Activated CD4-positive, alpha-beta memory T cell treated with anti-CD3 and anti-CD28 coated beads, Interleukin-2, amount 10 ng/mL, durations not matched to agents 7 days and 5 days (primary cell): ENCODE measurements around the gene MEA1. TPM values are rescaled to one million over a fixed set of nuclear protein-coding genes. Genes with fewer than 3 reads are reported as not detected.

ENCODE experiments used
- CTCF ChIA-PET: fragments of 350-600 bp; sonication (Branson Sonifier 250); formaldehyde crosslinking; loops from one replicate; lab custom pipeline; 2021; ENCODE audit warnings: antibody characterized with exemption, inconsistent platforms; lab: Charles Lee
- POLR2A ChIA-PET: fragments of 350-600 bp; sonication (Branson Sonifier 250); formaldehyde crosslinking; loops from one replicate; lab custom pipeline; 2021; ENCODE audit warnings: antibody characterized with exemption; lab: Charles Lee
- DNase-seq: peaks from one replicate; pipeline ENCODE4 v3.0.0-alpha.2; 2020
- H3K27ac Mint-ChIP-seq: one replicate; pipeline ENCODE4 v1.8.0; 2021; ENCODE audit warnings: mild to moderate bottlenecking, mixed read lengths
- H3K27me3 Mint-ChIP-seq: one replicate; pipeline ENCODE4 v1.8.0; 2021; ENCODE audit warnings: mixed read lengths
- H3K36me3 Mint-ChIP-seq: one replicate; pipeline ENCODE4 v1.8.0; 2021; ENCODE audit warnings: low read depth, mixed read lengths
- H3K4me1 Mint-ChIP-seq: one replicate; pipeline ENCODE4 v1.8.0; 2021; ENCODE audit warnings: mixed read lengths
- H3K4me3 Mint-ChIP-seq: one replicate; pipeline ENCODE4 v1.8.0; 2021; ENCODE audit warnings: mild to moderate bottlenecking, mixed read lengths
- H3K9me3 Mint-ChIP-seq: one replicate; pipeline ENCODE4 v1.8.0; 2021; ENCODE audit warnings: mixed read lengths
- total RNA-seq, 2 experiments: library from RNA; stranded (reverse); gene quantifications; one replicate each; pipeline ENCODE4 v1.2.3, GENCODE V29; 2021

The MEA1 gene
- 10 to 100 TPM; 56.6 to 60.6 TPM for total RNA-seq

- no peaks in the 10 kb centered on the region for H3K9me3 Mint-ChIP-seq
- peaks cover 65% of the 10 kb centered on the region for H3K36me3 Mint-ChIP-seq
- peak within 1 kb of the TSS; percentile 93 for H3K4me3 Mint-ChIP-seq
- H3K27me3 Mint-ChIP-seq: no peaks in the 10 kb centered on the region
- CTCF ChIA-PET: interaction anchor here (0.7 to 2.0 kb wide), 12 partner anchors 9 to 160 kb away, joined by 3 to 9 read pairs (median 4); partner anchors contain the start of genes CNPY3, CUL7, PEX6 and PPP2R5D
- peaks cover 62% of the 10 kb centered on the region for H3K4me1 Mint-ChIP-seq
- POLR2A ChIA-PET: interaction anchor here (0.6 to 4.2 kb wide), 17 partner anchors 8 to 243 kb away, joined by 3 to 40 read pairs (median 4); partner anchors contain the start of genes CNPY3, CUL7, KLC4 and MRPL2
- DNase-seq: peak; percentile 100
- peak within 1 kb of the TSS; percentile 82 for H3K27ac Mint-ChIP-seq
Observed at GRCh38 chr6:43013843-43014433, at the start of gene MEA1, which contains the start of gene KLHDC3. TSS of gene MEA1 (minus strand) at chr6:43013946. CDS start at chr6:43013813, 133 bp downstream. TSS of gene KLHDC3 (plus strand) at chr6:43014249. CDS start at chr6:43017193, 2,944 bp downstream.

DNA sequence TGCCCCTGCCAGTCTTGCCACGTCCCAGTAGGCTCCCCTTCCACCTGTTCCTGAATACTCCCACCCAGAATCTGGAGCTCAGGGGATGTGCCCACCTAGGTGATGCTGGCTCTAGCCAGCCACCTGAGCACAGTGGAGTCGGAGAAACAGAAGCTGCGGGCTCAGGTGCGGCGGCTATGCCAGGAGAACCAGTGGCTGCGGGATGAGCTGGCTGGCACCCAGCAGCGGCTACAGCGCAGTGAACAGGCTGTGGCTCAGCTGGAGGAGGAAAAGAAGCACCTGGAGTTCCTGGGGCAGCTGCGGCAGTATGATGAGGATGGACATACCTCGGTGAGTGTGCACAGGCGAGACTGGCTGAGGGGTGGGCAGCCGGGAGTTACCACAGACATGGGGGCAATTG lies 49.1 kb upstream of the MEA1 start:
- no peak overlapping the region for H3K4me3 Mint-ChIP-seq
- no peaks in the 10 kb centered on the region for H3K27me3 Mint-ChIP-seq
- no peak for DNase-seq
- peaks cover 2% of the 10 kb centered on the region for H3K36me3 Mint-ChIP-seq
- peaks cover 30% of the 10 kb centered on the region for H3K4me1 Mint-ChIP-seq
- no peak overlapping the region for H3K27ac Mint-ChIP-seq
- ChIA-PET CTCF (no interaction called here), POLR2A (interaction anchor here (1.1 to 2.6 kb wide), 2 partner anchors 9 to 11 kb away, joined by 4 to 11 read pairs; partner anchors contain the start of gene CUL7)
- no peaks in the 10 kb centered on the region for H3K9me3 Mint-ChIP-seq

DNA sequence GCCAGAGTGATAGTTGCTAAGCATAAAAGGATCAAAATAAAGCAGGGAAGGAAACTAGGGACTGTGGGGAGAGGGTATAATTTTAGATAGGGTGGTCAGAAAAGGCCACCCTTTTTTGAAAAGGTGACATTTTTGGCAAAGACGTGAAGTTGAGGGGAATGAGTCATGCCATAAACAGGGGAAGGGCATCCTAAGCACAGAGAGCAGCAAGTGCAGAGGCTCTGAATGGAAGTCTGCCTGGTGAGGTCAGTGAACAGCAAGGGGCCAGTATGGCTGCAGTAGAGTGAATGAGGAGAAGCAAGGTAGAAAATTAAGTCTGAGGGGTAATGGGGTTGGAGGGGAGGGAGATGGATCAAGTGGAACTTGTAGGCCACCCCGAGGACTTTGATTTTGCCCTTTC lies 48.1 kb upstream of the MEA1 start:
- no peak overlapping the region for H3K27ac Mint-ChIP-seq
- H3K4me1 Mint-ChIP-seq: peaks cover 34% of the 10 kb centered on the region
- CTCF ChIA-PET: interaction anchor here (1.8 kb wide), 1 partner anchor 82 kb away, joined by 4 read pairs; no protein-coding TSS in a partner anchor
- H3K9me3 Mint-ChIP-seq: no peaks in the 10 kb centered on the region
- no peak overlapping the region for H3K4me3 Mint-ChIP-seq
- no peak for DNase-seq
- H3K27me3 Mint-ChIP-seq: no peaks in the 10 kb centered on the region
- POLR2A ChIA-PET: no interaction called here
- peaks cover 6% of the 10 kb centered on the region for H3K36me3 Mint-ChIP-seq

GRCh38 chr6:43060755-43061633 lies 47.2 kb upstream of the MEA1 start:
- Mint-ChIP-seq H3K27me3 (no peaks in the 10 kb centered on the region), H3K4me1 (peaks cover 38% of the 10 kb centered on the region), H3K4me3 (peak overlapping the region; percentile 86), H3K36me3 (peaks cover 10% of the 10 kb centered on the region), H3K9me3 (no peaks in the 10 kb centered on the region), H3K27ac (no peak overlapping the region)
- POLR2A ChIA-PET: interaction anchor here (0.7 to 2.9 kb wide), 3 partner anchors 62 to 278 kb away, joined by 3 to 15 read pairs (median 3); partner anchors contain the start of gene CNPY3
- DNase-seq: no peak
- CTCF ChIA-PET: interaction anchor here (1.8 kb wide), 1 partner anchor 83 kb away, joined by 4 read pairs; no protein-coding TSS in a partner anchor

DNA sequence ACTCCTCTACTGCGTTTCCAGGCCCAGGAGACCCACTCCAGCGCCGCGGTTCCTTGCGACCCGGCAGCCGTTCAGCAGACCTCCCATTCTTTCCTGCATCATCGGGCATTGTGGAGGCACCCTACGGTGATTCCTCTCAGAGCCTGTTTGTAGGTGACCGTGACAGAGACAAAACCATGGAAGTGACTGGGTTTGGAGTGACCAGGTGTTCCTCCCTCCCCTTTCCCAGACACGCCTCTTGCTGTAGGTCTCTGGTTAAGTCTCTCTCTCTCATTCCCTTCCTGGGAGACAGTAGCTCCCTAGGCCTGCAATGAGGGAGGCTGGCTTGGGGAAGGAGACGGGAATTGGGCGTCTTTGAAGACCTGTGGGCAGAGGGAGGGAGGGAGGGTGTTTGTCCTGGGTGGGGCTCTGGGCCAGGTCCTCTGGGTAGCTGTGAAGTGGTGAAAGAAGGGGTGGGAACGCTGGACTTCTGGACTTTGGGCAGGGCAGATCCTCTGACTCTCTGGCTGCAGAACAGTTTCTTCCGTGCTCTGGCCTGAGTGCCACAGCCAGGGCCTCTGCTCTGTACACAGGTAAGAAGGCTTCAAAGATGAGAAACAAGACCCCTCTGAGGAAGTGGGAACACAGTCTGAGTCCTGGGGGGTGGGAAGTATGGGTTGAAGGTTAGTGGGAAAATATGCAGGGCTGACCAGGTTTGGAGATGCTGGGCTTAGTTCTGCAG lies 46.4 kb upstream of the MEA1 start:
- DNase-seq: no peak
- Mint-ChIP-seq H3K9me3 (no peaks in the 10 kb centered on the region), H3K27ac (peak overlapping the region; percentile 88), H3K4me3 (peak overlapping the region; percentile 86), H3K36me3 (peaks cover 17% of the 10 kb centered on the region), H3K27me3 (no peaks in the 10 kb centered on the region), H3K4me1 (peaks cover 41% of the 10 kb centered on the region)
- POLR2A ChIA-PET: interaction anchor here (0.7 to 2.9 kb wide), 9 partner anchors 10 to 277 kb away, joined by 3 to 15 read pairs (median 5); partner anchors contain the start of genes CNPY3, KLHDC3, MEA1 and PPP2R5D
- CTCF ChIA-PET: interaction anchor here (0.7 to 1.8 kb wide), 2 partner anchors 83 to 115 kb away, joined by 3 to 4 read pairs; no protein-coding TSS in a partner anchor

GRCh38 chr6:43059168-43060033 lies 45.7 kb upstream of the MEA1 start, which contains the start of the genes KLC4 and MRPL2:
TSS of gene KLC4 (plus strand) at chr6:43059631. CDS start at chr6:43061336, 1,705 bp downstream.
TSS of gene MRPL2 (minus strand) at chr6:43059434. CDS start at chr6:43059381, 53 bp downstream.
- Mint-ChIP-seq H3K4me1 (peaks cover 41% of the 10 kb centered on the region), H3K27ac (peak within 1 kb of the TSS; percentile 88), H3K27me3 (no peaks in the 10 kb centered on the region), H3K36me3 (peaks cover 17% of the 10 kb centered on the region), H3K4me3 (peak within 1 kb of the TSS; percentile 86), H3K9me3 (no peaks in the 10 kb centered on the region)
- ChIA-PET CTCF (interaction anchor here (0.6 to 1.4 kb wide), 5 partner anchors 38 to 130 kb away, joined by 3 to 4 read pairs (median 3); partner anchors contain the start of gene RRP36), POLR2A (interaction anchor here (0.9 to 2.9 kb wide), 12 partner anchors 9 to 277 kb away, joined by 3 to 15 read pairs (median 6); partner anchors contain the start of genes CNPY3, CUL9, KLHDC3 and MEA1)
- peak; percentile 99 for DNase-seq

DNA sequence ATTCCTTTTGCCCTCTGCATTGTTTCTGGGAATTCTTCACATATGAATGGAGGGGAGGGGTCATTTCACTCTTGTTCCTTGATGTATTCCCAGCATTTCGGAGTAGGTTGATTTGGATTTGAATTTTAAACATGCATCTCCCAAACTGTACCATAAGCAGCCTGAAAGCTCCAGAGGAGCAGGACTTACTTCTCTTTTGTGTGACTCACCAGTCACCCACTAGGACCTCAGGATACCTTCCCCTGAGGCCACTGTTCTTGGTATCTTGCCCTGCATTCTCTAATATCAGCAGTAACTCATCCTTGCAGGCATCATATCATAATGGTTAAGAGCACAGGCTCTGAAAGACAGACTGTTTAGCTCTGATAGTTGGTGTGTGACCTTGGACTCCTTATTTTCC lies 44.8 kb upstream of the MEA1 start:
- H3K4me1 Mint-ChIP-seq: peaks cover 48% of the 10 kb centered on the region
- H3K36me3 Mint-ChIP-seq: peaks cover 22% of the 10 kb centered on the region
- H3K9me3 Mint-ChIP-seq: no peaks in the 10 kb centered on the region

DNA sequence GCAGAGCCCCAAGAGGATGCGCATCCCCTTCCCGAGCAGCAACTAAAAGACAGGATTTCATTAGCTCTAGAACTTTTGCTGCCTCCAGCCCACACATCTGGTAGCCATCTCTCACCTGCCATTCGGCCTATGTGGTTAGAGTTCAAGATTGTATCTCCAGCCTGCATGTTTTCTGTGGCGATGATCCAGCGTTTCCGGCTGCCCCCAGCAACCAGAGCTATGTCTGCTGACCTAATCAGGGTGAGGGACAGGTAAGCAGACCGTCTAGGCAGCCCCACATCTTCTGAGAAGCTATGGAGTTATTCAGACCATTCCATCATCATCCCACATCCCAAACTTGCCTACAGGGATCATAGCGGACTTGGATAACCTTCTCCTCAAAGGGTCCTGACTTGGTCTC lies 42.2 kb upstream of the MEA1 start:
- no peaks in the 10 kb centered on the region for H3K9me3 Mint-ChIP-seq
- H3K27me3 Mint-ChIP-seq: no peaks in the 10 kb centered on the region
- ChIA-PET CTCF (no interaction called here), POLR2A (interaction anchor here (1.2 to 3.4 kb wide), 2 partner anchors 42 to 87 kb away, joined by 5 to 18 read pairs; partner anchors contain the start of genes KLHDC3 and MEA1)
- DNase-seq: no peak
- H3K36me3 Mint-ChIP-seq: peaks cover 38% of the 10 kb centered on the region
- peaks cover 65% of the 10 kb centered on the region for H3K4me1 Mint-ChIP-seq
- no peak overlapping the region for H3K4me3 Mint-ChIP-seq
- no peak overlapping the region for H3K27ac Mint-ChIP-seq

More for the DNA sequence above, 44.8 kb upstream of the MEA1 start:
- Mint-ChIP-seq H3K4me3 (peak overlapping the region; percentile 86), H3K27me3 (no peaks in the 10 kb centered on the region), H3K27ac (peak overlapping the region; percentile 88)
- ChIA-PET CTCF (interaction anchor here (1.0 to 1.4 kb wide), 2 partner anchors 85 to 113 kb away, joined by 3 to 4 read pairs; no protein-coding TSS in a partner anchor), POLR2A (interaction anchor here (1.0 to 2.9 kb wide), 11 partner anchors 8 to 129 kb away, joined by 3 to 15 read pairs (median 6); partner anchors contain the start of genes CNPY3, CUL9, KLHDC3 and MEA1)
- no peak for DNase-seq

DNA sequence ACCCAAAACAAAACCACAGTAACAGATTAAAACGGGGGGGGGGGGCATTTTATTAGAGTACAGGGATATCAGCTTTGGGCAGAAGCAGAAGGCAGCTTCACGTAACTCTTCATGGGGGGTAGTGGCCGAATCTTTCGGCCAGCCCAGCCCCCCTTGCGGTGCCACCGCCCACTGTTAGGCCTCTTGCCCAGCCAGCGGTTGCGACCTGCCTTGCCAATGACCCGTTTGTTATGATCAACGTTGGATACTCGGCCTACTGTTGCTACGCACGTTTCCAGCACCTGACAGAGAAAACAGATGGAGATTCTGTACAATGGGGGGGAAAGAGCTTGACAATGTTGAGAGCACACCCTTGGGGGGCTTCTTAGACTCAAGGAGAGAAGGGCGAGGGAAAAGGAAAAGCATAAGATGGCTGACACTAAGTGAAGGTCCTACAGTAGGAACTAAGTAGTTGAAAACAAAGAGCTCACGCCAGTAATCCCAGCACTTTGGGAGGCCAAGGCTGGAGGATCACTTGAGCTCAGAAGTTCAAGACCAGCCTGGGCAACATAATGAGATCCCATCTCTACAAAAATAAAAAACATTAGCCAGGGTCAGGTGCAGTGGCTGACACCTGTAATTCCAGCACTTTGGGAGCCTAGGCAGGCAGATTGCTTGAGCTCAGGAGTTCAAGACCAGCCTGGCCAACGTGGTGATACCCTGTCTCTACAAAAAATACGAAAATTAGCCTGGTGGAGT lies 40.6 kb upstream of the MEA1 start:
- ChIA-PET POLR2A (interaction anchor here (0.6 to 4.4 kb wide), 23 partner anchors 9 to 491 kb away, joined by 3 to 27 read pairs (median 4); partner anchors contain the start of genes CNPY3, DNPH1, KLHDC3 and MEA1), CTCF (interaction anchor here (0.5 to 2.0 kb wide), 10 partner anchors 20 to 344 kb away, joined by 3 to 7 read pairs (median 4); partner anchors contain the start of genes CNPY3, KLHDC3 and RPL7L1)
- Mint-ChIP-seq H3K4me3 (peak overlapping the region; percentile 96), H3K27ac (peak overlapping the region; percentile 93), H3K27me3 (no peaks in the 10 kb centered on the region), H3K36me3 (peaks cover 52% of the 10 kb centered on the region), H3K4me1 (peaks cover 59% of the 10 kb centered on the region), H3K9me3 (no peaks in the 10 kb centered on the region)
- DNase-seq: no peak

DNA sequence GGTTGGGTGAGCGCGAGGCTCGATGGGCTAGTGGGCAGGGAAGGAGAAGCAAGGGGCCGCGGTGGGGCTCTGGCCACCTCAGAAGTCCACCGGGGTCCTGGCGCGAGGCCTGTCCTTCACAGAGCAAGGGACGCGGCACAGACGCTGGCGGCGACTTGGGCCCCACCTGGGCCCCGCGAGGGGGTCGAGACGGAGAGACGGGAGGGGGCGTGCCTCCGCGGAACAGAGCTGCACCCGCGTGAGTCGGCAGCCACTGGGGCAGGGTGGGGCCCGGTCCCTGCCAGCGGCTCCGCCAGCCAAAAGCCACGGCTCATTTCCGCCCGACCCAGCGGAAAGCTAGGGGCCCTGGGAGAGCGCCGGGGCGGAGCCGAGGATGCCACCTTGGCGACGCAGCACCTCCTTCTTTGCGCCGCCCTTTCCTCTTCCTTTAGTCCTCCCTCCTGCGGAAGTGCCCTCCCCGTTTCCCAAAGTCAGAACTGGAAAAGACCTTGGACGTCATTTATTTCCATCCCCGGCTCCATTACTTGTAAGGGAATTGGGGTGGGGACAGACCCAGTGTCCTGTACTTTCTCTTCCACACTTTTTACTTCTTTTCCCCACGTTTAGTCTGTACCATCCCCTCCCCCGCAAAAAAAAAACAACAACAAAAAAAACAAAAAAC lies 39.9 kb upstream of the MEA1 start, which contains the start of gene CUL7:
Gene CUL7 (minus strand): TSS at position 307 of the 661 bp plus-strand sequence. CDS start 1,063 bp downstream, outside the sequence.
- no peaks in the 10 kb centered on the region for H3K27me3 Mint-ChIP-seq
- H3K36me3 Mint-ChIP-seq: peaks cover 52% of the 10 kb centered on the region
- H3K27ac Mint-ChIP-seq: peak within 1 kb of the TSS; percentile 93
- no peaks in the 10 kb centered on the region for H3K9me3 Mint-ChIP-seq
- CTCF ChIA-PET: interaction anchor here (0.6 to 2.0 kb wide), 8 partner anchors 21 to 345 kb away, joined by 3 to 7 read pairs (median 4); partner anchors contain the start of genes CNPY3 and KLHDC3
- peak; percentile 95 for DNase-seq
- peaks cover 54% of the 10 kb centered on the region for H3K4me1 Mint-ChIP-seq
- POLR2A ChIA-PET: interaction anchor here (0.6 to 4.4 kb wide), 25 partner anchors 9 to 490 kb away, joined by 3 to 27 read pairs (median 3); partner anchors contain the start of genes CNPY3, DNPH1, KLHDC3 and MEA1
- peak within 1 kb of the TSS; percentile 96 for H3K4me3 Mint-ChIP-seq
